Measurements from ENCODE around the gene CLVS2. TPM values are rescaled to one million over a fixed set of nuclear protein-coding genes. Genes with fewer than 3 reads are reported as not detected.

CLVS2 gene
- total and polyA plus RNA-seq, 2 of the 4 experiments (the other 2 are of a cell fraction): 0.02 TPM; not detected in 1

GRCh38 chr6:122984393-122984792 lies 11.6 kb upstream of the CLVS2 start:
- intact Hi-C loops (cut with micrococcal nuclease) (no loop called here), dilution Hi-C loops (cut with HindIII; ENCODE audit: low sequenced_read_pairs, unreplicated experiment) (no loop called here), in situ Hi-C loops (cut with MboI; ENCODE audit: low sequenced_read_pairs) (no loop called here)
- TF ChIP-seq RCOR1 (IDR thresholded peaks at IDR 0.05; ENCODE audit: insufficient replicate concordance, low read length) (no peak), CHD1 (IDR thresholded peaks at IDR 0.05; ENCODE audit: low read depth, low read length) (no peak), CTCF (conservative IDR thresholded peaks at IDR 0.05; ENCODE audit: low read depth, low read length) (no peak), POLR2A (IDR thresholded peaks at IDR 0.05; ENCODE audit: low read depth, low read length) (no peak), CEBPB (IDR thresholded peaks at IDR 0.05; ENCODE audit: low read depth, low read length) (no peak), NFE2L2 (IDR thresholded peaks at IDR 0.05; ENCODE audit: low read depth, low read length) (no peak)
- TF ChIP-seq, protein P1, sequence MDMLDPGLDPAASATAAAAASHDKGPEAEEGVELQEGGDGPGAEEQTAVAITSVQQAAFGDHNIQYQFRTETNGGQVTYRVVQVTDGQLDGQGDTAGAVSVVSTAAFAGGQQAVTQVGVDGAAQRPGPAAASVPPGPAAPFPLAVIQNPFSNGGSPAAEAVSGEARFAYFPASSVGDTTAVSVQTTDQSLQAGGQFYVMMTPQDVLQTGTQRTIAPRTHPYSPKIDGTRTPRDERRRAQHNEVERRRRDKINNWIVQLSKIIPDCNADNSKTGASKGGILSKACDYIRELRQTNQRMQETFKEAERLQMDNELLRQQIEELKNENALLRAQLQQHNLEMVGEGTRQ (IDR thresholded peaks at IDR 0.05; ENCODE audit: low read depth, low read length): no peak
- TF ChIP-seq, protein P2, sequence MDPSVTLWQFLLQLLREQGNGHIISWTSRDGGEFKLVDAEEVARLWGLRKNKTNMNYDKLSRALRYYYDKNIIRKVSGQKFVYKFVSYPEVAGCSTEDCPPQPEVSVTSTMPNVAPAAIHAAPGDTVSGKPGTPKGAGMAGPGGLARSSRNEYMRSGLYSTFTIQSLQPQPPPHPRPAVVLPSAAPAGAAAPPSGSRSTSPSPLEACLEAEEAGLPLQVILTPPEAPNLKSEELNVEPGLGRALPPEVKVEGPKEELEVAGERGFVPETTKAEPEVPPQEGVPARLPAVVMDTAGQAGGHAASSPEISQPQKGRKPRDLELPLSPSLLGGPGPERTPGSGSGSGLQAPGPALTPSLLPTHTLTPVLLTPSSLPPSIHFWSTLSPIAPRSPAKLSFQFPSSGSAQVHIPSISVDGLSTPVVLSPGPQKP (IDR thresholded peaks at IDR 0.05; ENCODE audit: borderline replicate concordance, low read depth, low read length): no peak
- Histone ChIP-seq H3K9me1 (ENCODE audit: insufficient read depth, low read length) (no peaks in the 10 kb centered on the region), H2BK120ac (ENCODE audit: low read depth, low read length) (no peak overlapping the region), H2AK5ac (ENCODE audit: low read depth, low read length) (no peak overlapping the region), H2BK20ac (ENCODE audit: low read depth, low read length) (no peak overlapping the region), H2AFZ (replicated peaks; ENCODE audit: low read length, poor library complexity) (no peak overlapping the region), H2BK5ac (ENCODE audit: low read depth, low read length, poor library complexity, severe bottlenecking) (no peak overlapping the region), H3K36me3 (ENCODE audit: control insufficient read depth, insufficient read depth, low read length) (no peaks in the 10 kb centered on the region), H3K27me3 (ENCODE audit: control insufficient read depth, insufficient read depth, low read length) (no peaks in the 10 kb centered on the region), H4K91ac (ENCODE audit: insufficient read depth, low read depth, low read length) (no peak overlapping the region), H2AK9ac (replicated peaks; ENCODE audit: low read depth, low read length, poor library complexity) (no peak overlapping the region), H4K20me1 (ENCODE audit: insufficient read depth, low read length) (no peaks in the 10 kb centered on the region), H3K18ac (ENCODE audit: low read depth, low read length) (no peak overlapping the region), H3K14ac (replicated peaks; ENCODE audit: low read depth, low read length) (no peak overlapping the region), H3K4me2 (ENCODE audit: low read depth, low read length) (no peak overlapping the region), H3K79me1 (ENCODE audit: low read depth in 1 of 2, low read length in 2 of 2) (no peaks in the 10 kb centered on the region), H3K4me3 (ENCODE audit: insufficient read depth, low read depth, low read length) (no peak overlapping the region), H3K23ac (ENCODE audit: low read depth, low read length) (no peak overlapping the region), H3K4me1 (ENCODE audit: control insufficient read depth, insufficient read depth, low read length) (no peaks in the 10 kb centered on the region), H2BK15ac (ENCODE audit: low read depth, low read length) (no peak overlapping the region), H3K4ac (ENCODE audit: low read depth, low read length) (no peak overlapping the region), H4K5ac (ENCODE audit: low read depth, low read length) (no peak overlapping the region), H3K9me3 (ENCODE audit: control insufficient read depth, insufficient read depth, low read length) (peaks cover 7% of the 10 kb centered on the region), H3K27ac (ENCODE audit: insufficient read depth, low read length) (no peak overlapping the region), H3K9ac (ENCODE audit: low read depth, low read length) (no peak overlapping the region), H4K8ac (ENCODE audit: low read depth in 2 of 2, low read length in 2 of 2) (no peak overlapping the region), H3K56ac (ENCODE audit: extremely low read depth, insufficient read depth, low read length) (no peak overlapping the region)
- ChIA-PET POLR2A (ENCODE audit: unreplicated experiment) (no interaction called here), CTCF (no interaction called here)
- WGBS, 2 experiments (ENCODE audit: extremely low coverage in 2 of 2, insufficient read length in 1 of 2): no CpG with 5 or more reads among the region's 2 CpGs
- no TSS peak for BruUV-seq (replicated peaks)
- ATAC-seq (ENCODE audit: low read depth) (no peak), DNase-seq (no peak)
